Right lung (tissue), 10 donors: ENCODE measurements around the gene APCS. TPM values are rescaled to one million over a fixed set of nuclear protein-coding genes. Genes with fewer than 3 reads are reported as not detected.

Experiments
- DNase-seq, 2 donors: peaks; one replicate each; pipeline ENCODE4 v3.0.0-alpha.2; 2013
- long read RNA-seq, 8 donors: transcript quantifications; one replicate each; lab custom pipeline, GENCODE V29; 2026
- polyA plus RNA-seq, 5 donors: library from polyadenylated mRNA; unstranded; fragments of 120-200 nt; gene quantifications; one replicate each; pipeline versions ENCODE4 v1.2.1 to v1.2.3, GENCODE V29; 2013; ENCODE audit warnings: inconsistent platforms in 1 of 5, low replicate concordance in 1 of 5; ENCODE audit not compliant: insufficient read length in 5 of 5, insufficient read depth in 1 of 5

APCS gene
- not detected for polyA plus RNA-seq
- long read RNA-seq, donor 1 = 0 reads
- long read RNA-seq, donor 2 = 0 reads
- long read RNA-seq, donor 3 = 0 reads
- long read RNA-seq, donor 4 = 0 reads
- long read RNA-seq, donor 5 = 0 reads
- long read RNA-seq, donor 6 = 0 reads
- long read RNA-seq, donor 7 = 0 reads
- long read RNA-seq, donor 8 = 0 reads

GRCh38 chr1:159587461-159587951, at the start of gene APCS:
Gene APCS, plus strand, starts transcription at chr1:159587826. Its CDS starts 96 bp downstream, at chr1:159587922.
- DNase-seq = no peak

GRCh38 chr1:159548126-159548525, 39.5 kb upstream of the APCS start:
- DNase-seq = no peak

- no peak for DNase-seq
Observed at GRCh38 chr1:159554261-159554660, 33.4 kb upstream of the APCS start.

- no peak for DNase-seq
Observed at GRCh38 chr1:159554696-159555095, 32.9 kb upstream of the APCS start.

- no peak for DNase-seq
Observed at GRCh38 chr1:159556931-159557369, 30.7 kb upstream of the APCS start.

GRCh38 chr1:159560599-159560998, 27.0 kb upstream of the APCS start:
- DNase-seq = no peak

GRCh38 chr1:159561497-159561896, 26.1 kb upstream of the APCS start:
- DNase-seq = no peak

- DNase-seq = no peak
Observed at GRCh38 chr1:159562680-159563079, 24.9 kb upstream of the APCS start.

GRCh38 chr1:159577446-159577845, 10.2 kb upstream of the APCS start:
- DNase-seq = no peak

GRCh38 chr1:159580340-159580739, 7.3 kb upstream of the APCS start:
- DNase-seq = no peak

- DNase-seq = no peak
Observed at GRCh38 chr1:159581422-159581821, 6.2 kb upstream of the APCS start.

GRCh38 chr1:159584536-159584935, 3.1 kb upstream of the APCS start:
- no peak for DNase-seq

GRCh38 chr1:159591981-159592380, 4.4 kb downstream of the APCS start:
- no peak for DNase-seq

- DNase-seq = no peak
Observed at GRCh38 chr1:159594625-159595405, 7.2 kb downstream of the APCS start.

- DNase-seq = no peak
Observed at GRCh38 chr1:159598196-159598595, 10.6 kb downstream of the APCS start.

- no peak for DNase-seq
Observed at GRCh38 chr1:159600894-159601293, 13.3 kb downstream of the APCS start.

GRCh38 chr1:159602501-159602999, 14.9 kb downstream of the APCS start:
- no peak for DNase-seq

GRCh38 chr1:159612211-159612885, 24.7 kb downstream of the APCS start:
- no peak for DNase-seq

GRCh38 chr1:159632922-159633321, 45.3 kb downstream of the APCS start:
- DNase-seq = no peak
